ENCODE results near the gene SORCS2.
"Not testable (repeated sequence)": the region's sequence is repeated elsewhere in the genome, so short reads cannot be mapped to it uniquely, and the experiment has no call there.

The SORCS2 gene

DNA sequence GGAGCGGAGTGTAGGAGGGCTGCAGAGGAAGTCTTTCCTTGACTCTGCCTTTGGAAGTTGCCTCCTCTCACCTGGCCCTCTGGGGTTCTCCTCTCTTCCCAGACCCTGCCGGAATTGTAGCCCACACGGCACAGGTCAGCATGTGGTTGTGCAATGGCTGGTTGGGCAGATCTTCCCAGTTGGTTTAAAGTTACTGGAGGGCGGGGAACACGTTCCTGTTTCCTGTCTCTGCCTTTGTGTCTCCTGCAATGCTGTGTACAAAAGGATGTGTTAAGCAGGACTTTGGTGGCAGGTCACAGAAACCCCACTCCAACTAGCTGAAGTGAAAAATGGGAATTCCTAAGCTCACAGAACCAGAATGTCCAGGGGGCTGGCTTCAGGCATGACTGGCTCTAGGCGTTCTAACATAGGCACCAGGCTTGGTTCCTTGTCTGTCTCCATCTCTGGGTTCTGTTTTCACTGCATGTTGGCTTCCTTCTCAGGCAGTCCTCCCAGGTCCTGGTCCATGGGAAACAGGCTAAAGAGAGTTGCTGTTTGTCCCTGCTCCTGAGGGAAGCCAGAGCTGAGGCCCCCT is 19.9 kb downstream of the SORCS2 start:
- H3K4me1 ChIP-seq (ENCODE audit: control insufficient read depth, insufficient read depth, low read length) = peaks cover 11% of the 10 kb centered on the region
- peaks cover 3 to 13% of the 10 kb centered on the region in 2 donors for H3K9me3 ChIP-seq (ENCODE audit: control insufficient read depth in 2 of 2, low read length in 2 of 2)
- H3K36me3 ChIP-seq (ENCODE audit: control insufficient read depth in 2 of 2, insufficient read depth in 2 of 2, low read length in 2 of 2) = no peaks in the 10 kb centered on the region
- no peak overlapping the region for H3K27ac ChIP-seq (ENCODE audit: low read length)
- no peak overlapping the region for H3K4me3 ChIP-seq (ENCODE audit: low read length in 2 of 2)
- no peak overlapping the region for H3K9ac ChIP-seq (ENCODE audit: low read length in 2 of 2)
- no peaks in the 10 kb centered on the region for H3K27me3 ChIP-seq (ENCODE audit: control insufficient read depth in 1 of 2, insufficient read depth in 2 of 2, low read length in 2 of 2)

DNA sequence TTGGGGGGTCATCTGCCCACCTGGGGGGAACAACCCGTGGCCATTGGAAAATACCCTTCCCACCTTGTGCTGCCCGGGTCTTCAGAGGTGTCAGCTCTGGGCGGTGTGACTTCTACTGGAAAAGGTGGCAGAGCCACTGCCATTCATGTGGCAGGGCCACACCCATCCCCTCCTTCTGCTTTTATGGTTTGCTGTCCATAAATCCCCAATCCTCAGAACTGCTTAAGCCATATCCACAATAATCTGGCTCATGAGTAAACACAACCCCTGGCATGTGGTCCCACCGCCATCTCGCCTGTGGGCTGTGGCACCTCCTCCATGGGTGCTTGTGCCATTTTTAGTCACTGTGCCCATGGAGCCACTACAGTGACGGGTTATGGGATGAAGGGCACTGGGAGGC is 20.6 kb downstream of the SORCS2 start:
- peaks cover 3 to 13% of the 10 kb centered on the region in 2 donors for H3K9me3 ChIP-seq (ENCODE audit: control insufficient read depth in 2 of 2, low read length in 2 of 2)
- no peaks in the 10 kb centered on the region for H3K36me3 ChIP-seq (ENCODE audit: control insufficient read depth in 2 of 2, insufficient read depth in 2 of 2, low read length in 2 of 2)
- no peak overlapping the region for H3K9ac ChIP-seq (ENCODE audit: low read length in 2 of 2)
- H3K27ac ChIP-seq (ENCODE audit: low read length) = no peak overlapping the region
- H3K27me3 ChIP-seq (ENCODE audit: control insufficient read depth in 1 of 2, insufficient read depth in 2 of 2, low read length in 2 of 2) = no peaks in the 10 kb centered on the region
- H3K4me3 ChIP-seq (ENCODE audit: low read length in 2 of 2) = no peak overlapping the region
- peaks cover 4% of the 10 kb centered on the region for H3K4me1 ChIP-seq (ENCODE audit: control insufficient read depth, insufficient read depth, low read length)

DNA sequence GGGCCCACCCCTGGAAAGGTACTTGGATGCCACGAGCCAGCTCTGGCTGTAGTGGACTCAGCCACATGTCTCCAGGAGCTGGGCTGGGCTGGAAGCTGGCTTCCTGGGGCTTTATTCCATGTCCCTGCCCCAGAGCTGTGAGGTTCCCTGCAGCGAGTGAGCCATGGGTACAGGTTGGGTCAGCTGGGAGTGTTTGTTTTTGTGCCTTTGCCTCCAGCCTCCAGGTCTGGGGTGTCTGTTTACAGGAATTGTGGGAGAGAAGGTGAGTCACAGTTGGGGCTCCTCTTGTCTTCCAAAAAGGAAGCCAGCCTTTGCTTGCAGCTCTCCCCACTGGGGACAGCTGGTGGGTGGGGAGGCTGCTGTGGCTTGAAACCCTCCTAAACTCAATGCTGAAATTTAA is 21.5 kb downstream of the SORCS2 start:
- no peak overlapping the region for H3K4me3 ChIP-seq (ENCODE audit: low read length in 2 of 2)
- no peak overlapping the region for H3K9ac ChIP-seq (ENCODE audit: low read length in 2 of 2)
- no peak overlapping the region for H3K27ac ChIP-seq (ENCODE audit: low read length)
- no peaks in the 10 kb centered on the region for H3K4me1 ChIP-seq (ENCODE audit: control insufficient read depth, insufficient read depth, low read length)
- no peaks in the 10 kb centered on the region for H3K36me3 ChIP-seq (ENCODE audit: control insufficient read depth in 2 of 2, insufficient read depth in 2 of 2, low read length in 2 of 2)
- H3K27me3 ChIP-seq (ENCODE audit: control insufficient read depth in 1 of 2, insufficient read depth in 2 of 2, low read length in 2 of 2) = no peaks in the 10 kb centered on the region
- H3K9me3 ChIP-seq (ENCODE audit: control insufficient read depth in 2 of 2, low read length in 2 of 2) = peaks cover 3 to 13% of the 10 kb centered on the region in 2 donors

DNA sequence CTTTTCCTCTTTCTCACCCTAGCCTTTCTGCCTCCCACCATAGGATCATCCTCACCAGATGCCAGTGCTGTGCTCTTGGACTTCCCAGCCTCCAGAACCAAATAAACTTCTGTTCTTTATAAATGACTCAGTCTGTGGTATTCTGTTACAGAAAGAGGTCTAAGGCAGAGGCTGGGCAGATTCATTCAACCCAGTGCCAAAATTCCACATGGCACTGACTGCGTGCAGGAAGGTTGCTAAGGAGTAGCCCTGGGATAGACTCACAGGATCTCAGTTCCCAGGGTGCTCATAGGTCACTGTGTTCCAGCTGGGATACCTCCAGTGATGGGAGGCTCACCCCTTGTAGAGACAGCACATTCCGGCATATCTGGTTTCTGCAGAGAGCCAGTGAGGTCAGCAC is 22.0 kb downstream of the SORCS2 start:
- Histone ChIP-seq H3K4me1 (ENCODE audit: control insufficient read depth, insufficient read depth, low read length) (no peaks in the 10 kb centered on the region), H3K27me3 (ENCODE audit: control insufficient read depth in 1 of 2, insufficient read depth in 2 of 2, low read length in 2 of 2) (no peaks in the 10 kb centered on the region), H3K4me3 (ENCODE audit: low read length in 2 of 2) (no peak overlapping the region), H3K27ac (ENCODE audit: low read length) (no peak overlapping the region), H3K9ac (ENCODE audit: low read length in 2 of 2) (no peak overlapping the region), H3K36me3 (ENCODE audit: control insufficient read depth in 2 of 2, insufficient read depth in 2 of 2, low read length in 2 of 2) (no peaks in the 10 kb centered on the region), H3K9me3 (ENCODE audit: control insufficient read depth in 2 of 2, low read length in 2 of 2) (peaks cover 3 to 13% of the 10 kb centered on the region in 2 donors)

DNA sequence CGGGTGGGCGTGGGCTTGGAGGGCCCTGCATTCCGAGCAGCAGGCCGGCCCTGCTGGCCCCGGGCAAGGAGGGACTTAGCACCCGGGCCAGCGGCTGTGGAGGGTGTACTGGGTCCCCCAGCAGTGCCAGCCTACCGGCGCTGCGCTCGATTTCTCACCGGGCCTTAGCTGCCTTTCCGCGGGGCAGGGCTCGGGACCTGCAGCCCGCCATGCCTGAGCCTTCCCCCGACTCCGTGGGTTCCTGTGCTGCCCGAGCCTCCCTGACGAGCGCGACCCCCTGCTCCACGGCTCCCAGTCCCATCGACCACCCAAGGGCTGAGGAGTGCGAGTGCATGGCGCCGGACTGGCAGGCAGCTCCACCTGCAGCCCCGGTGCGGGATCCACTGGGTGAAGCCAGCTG is 22.8 kb downstream of the SORCS2 start:
- not testable (repeated sequence) for H3K36me3 ChIP-seq (ENCODE audit: control insufficient read depth in 2 of 2, insufficient read depth in 2 of 2, low read length in 2 of 2); H3K4me1 ChIP-seq (ENCODE audit: control insufficient read depth, insufficient read depth, low read length)

DNA sequence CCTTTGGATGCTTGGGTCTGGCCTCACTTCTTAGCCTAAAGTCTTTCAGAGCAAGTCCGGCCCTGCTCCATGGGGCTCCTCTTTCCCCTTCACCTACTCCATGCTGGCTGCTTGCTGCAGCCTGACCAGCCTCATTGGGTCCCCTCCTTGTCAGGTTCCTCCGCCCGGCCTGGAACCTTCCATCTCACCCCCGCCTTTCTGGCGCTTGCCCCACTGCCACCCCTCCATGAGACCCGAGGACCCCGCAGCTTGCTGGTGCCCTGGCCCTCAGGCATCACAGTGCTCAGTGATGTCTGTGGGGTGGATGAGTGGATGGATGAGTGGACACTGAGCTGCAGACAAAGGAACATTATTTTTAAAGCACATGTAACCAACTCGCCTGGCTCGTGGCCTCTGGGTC is 24.7 kb downstream of the SORCS2 start:
- Histone ChIP-seq H3K27me3 (ENCODE audit: control insufficient read depth in 1 of 2, insufficient read depth in 2 of 2, low read length in 2 of 2) (no peaks in the 10 kb centered on the region), H3K4me3 (ENCODE audit: low read length in 2 of 2) (no peak overlapping the region), H3K4me1 (ENCODE audit: control insufficient read depth, insufficient read depth, low read length) (no peaks in the 10 kb centered on the region), H3K9me3 (ENCODE audit: control insufficient read depth in 2 of 2, low read length in 2 of 2) (peaks cover 3 to 13% of the 10 kb centered on the region in 2 donors), H3K36me3 (ENCODE audit: control insufficient read depth in 2 of 2, insufficient read depth in 2 of 2, low read length in 2 of 2) (no peaks in the 10 kb centered on the region), H3K27ac (ENCODE audit: low read length) (no peak overlapping the region), H3K9ac (ENCODE audit: low read length in 2 of 2) (no peak overlapping the region)

More for the DNA sequence above, 22.8 kb downstream of the SORCS2 start:
- not testable (repeated sequence) for H3K9ac ChIP-seq (ENCODE audit: low read length in 2 of 2); H3K27ac ChIP-seq (ENCODE audit: low read length); H3K4me3 ChIP-seq (ENCODE audit: low read length in 2 of 2); H3K27me3 ChIP-seq (ENCODE audit: control insufficient read depth in 1 of 2, insufficient read depth in 2 of 2, low read length in 2 of 2)
- H3K9me3 ChIP-seq (ENCODE audit: control insufficient read depth in 2 of 2, low read length in 2 of 2) = peaks cover 3 to 13% of the 10 kb centered on the region in 2 donors

DNA sequence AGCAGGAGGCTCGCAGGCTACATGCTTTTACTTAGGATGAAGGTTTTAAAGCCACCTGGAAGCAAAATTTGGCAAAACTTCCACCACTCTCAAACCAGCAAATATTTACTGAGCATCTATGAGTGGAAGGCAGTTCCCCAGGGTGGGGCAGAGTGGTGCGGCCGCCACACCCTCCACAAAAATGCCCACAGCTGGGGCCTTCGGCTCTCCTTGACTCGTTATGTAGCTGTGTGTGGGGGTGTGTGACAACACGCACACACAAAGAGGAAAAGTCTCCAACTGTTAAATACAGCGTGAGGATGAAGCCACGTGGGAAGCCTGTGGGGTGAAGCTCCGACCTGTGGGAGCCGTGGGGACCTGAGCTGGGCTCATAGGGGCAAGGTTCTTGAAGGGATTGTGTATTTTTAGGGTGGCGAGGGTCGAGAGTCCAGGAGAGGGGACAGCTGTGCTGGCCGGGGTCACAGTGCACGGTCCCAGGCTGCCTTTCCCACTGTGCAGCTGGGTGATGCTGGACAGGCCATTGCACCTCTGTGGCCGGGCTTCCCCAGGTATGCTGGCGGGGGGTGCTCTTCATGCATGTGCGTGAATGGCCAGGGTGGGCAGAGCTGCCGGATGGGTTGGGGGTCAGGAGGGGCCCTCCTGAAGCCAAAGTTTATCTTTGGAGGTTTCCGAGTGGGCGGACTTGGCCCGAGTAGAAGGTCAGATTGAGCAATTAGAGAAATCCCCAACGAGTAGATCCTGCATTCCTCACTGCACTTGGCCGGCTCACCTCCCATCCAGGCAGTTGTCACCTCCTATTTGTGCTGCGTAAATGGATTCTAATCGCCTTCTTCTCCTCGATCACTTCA is 25.4 kb downstream of the SORCS2 start:
- Histone ChIP-seq H3K9ac (ENCODE audit: low read length in 2 of 2) (no peak overlapping the region), H3K27me3 (ENCODE audit: control insufficient read depth in 1 of 2, insufficient read depth in 2 of 2, low read length in 2 of 2) (no peaks in the 10 kb centered on the region), H3K36me3 (ENCODE audit: control insufficient read depth in 2 of 2, insufficient read depth in 2 of 2, low read length in 2 of 2) (no peaks in the 10 kb centered on the region), H3K4me1 (ENCODE audit: control insufficient read depth, insufficient read depth, low read length) (no peaks in the 10 kb centered on the region), H3K9me3 (ENCODE audit: control insufficient read depth in 2 of 2, low read length in 2 of 2) (peaks cover 3 to 13% of the 10 kb centered on the region in 2 donors), H3K27ac (ENCODE audit: low read length) (no peak overlapping the region), H3K4me3 (ENCODE audit: low read length in 2 of 2) (no peak overlapping the region)

DNA sequence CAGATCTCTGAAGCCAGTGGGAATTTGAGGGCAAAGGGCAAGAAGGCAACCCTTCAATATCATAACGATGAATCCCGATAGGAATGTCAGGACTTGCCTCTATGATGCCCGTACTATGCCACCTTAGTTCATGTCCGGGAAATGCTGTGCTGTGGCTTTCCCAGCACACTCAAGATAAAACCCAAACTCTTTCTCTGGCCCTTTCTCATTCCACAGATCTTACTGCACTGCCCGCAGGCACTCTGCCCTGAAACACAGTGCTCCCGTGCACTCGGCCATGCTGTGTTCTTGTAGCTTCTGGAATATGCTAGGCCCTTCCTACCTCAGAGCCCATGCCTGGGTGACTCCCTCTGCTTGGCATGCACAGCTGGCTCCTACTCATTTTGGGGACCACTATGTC is 26.3 kb downstream of the SORCS2 start:
- Histone ChIP-seq H3K4me3 (ENCODE audit: low read length in 2 of 2) (no peak overlapping the region), H3K36me3 (ENCODE audit: control insufficient read depth in 2 of 2, insufficient read depth in 2 of 2, low read length in 2 of 2) (no peaks in the 10 kb centered on the region), H3K27ac (ENCODE audit: low read length) (no peak overlapping the region), H3K9ac (ENCODE audit: low read length in 2 of 2) (no peak overlapping the region), H3K9me3 (ENCODE audit: control insufficient read depth in 2 of 2, low read length in 2 of 2) (peaks cover 3 to 9% of the 10 kb centered on the region in 2 donors), H3K27me3 (ENCODE audit: control insufficient read depth in 1 of 2, insufficient read depth in 2 of 2, low read length in 2 of 2) (no peaks in the 10 kb centered on the region), H3K4me1 (ENCODE audit: control insufficient read depth, insufficient read depth, low read length) (no peaks in the 10 kb centered on the region)

DNA sequence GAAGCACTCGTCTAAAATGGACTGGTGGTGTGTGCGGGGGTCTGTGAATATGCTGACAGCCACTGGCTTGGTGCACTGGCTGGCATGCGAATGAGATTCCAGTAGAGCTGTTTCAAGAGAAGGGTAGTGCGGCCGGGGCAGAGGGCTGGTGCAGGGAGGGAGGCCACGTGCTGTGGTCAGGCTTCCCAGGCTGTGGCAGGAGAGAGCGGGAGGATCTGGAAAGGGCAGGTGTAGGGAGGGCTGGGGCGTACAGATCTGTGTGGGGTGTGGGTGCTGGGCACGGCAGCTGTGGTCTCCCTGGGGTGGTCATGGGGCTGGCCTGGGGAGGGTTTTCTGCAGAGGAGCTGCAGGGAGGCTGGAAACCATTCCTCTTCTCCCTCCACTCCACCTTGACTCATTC is 30.2 kb downstream of the SORCS2 start:
- Histone ChIP-seq H3K9ac (ENCODE audit: low read length in 2 of 2) (no peak overlapping the region), H3K9me3 (ENCODE audit: control insufficient read depth in 2 of 2, low read length in 2 of 2) (no peaks in the 10 kb centered on the region), H3K4me1 (ENCODE audit: control insufficient read depth, insufficient read depth, low read length) (no peaks in the 10 kb centered on the region), H3K36me3 (ENCODE audit: control insufficient read depth in 2 of 2, insufficient read depth in 2 of 2, low read length in 2 of 2) (no peaks in the 10 kb centered on the region), H3K4me3 (ENCODE audit: low read length in 2 of 2) (no peak overlapping the region), H3K27me3 (ENCODE audit: control insufficient read depth in 1 of 2, insufficient read depth in 2 of 2, low read length in 2 of 2) (no peaks in the 10 kb centered on the region), H3K27ac (ENCODE audit: low read length) (no peak overlapping the region)

DNA sequence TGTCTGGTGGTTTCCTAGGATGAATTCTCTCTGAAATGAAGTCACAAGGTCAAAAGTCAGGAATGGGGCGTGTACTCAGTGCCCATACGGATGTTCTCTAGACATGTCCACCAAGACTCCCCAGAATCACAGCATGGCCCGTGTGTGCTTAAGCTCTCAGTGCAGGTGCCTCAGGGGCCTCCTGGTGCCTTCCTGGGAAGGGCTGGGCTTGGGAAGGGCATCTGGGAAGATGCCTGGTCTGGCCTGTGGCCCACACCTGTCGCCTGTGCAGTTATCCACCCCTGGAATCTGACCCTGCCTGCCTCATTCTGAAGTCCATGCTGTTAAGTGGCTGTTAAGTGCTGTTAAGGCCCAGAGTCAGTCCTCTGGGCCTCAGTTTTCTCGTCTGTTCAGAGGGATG is 31.2 kb downstream of the SORCS2 start:
- no peaks in the 10 kb centered on the region for H3K9me3 ChIP-seq (ENCODE audit: control insufficient read depth in 2 of 2, low read length in 2 of 2)
- no peaks in the 10 kb centered on the region for H3K27me3 ChIP-seq (ENCODE audit: control insufficient read depth in 1 of 2, insufficient read depth in 2 of 2, low read length in 2 of 2)
- no peaks in the 10 kb centered on the region for H3K36me3 ChIP-seq (ENCODE audit: control insufficient read depth in 2 of 2, insufficient read depth in 2 of 2, low read length in 2 of 2)
- H3K9ac ChIP-seq (ENCODE audit: low read length in 2 of 2) = no peak overlapping the region
- H3K4me3 ChIP-seq (ENCODE audit: low read length in 2 of 2) = no peak overlapping the region
- H3K4me1 ChIP-seq (ENCODE audit: control insufficient read depth, insufficient read depth, low read length) = no peaks in the 10 kb centered on the region
- H3K27ac ChIP-seq (ENCODE audit: low read length) = no peak overlapping the region

DNA sequence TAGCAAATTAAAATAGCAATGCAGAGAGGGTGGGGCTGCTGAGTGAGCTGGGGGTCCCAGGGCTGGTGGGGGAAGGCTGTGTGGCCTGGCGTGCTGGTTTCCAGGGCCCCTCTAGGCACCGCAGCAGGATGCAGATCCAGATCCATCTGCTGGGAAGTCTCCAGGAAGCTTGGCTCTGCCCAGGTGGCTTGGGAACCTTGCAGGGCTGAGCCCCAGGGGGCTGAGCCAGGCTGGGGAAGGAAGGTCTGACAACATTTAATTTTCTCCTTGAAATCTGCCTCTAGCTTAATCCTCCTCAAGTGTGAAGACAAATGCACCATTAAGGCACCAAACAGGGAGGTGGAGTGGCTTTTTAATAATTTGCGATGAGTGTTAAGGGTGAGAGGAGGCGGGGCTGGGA is 31.7 kb downstream of the SORCS2 start:
- Histone ChIP-seq H3K9ac (ENCODE audit: low read length in 2 of 2) (no peak overlapping the region), H3K27me3 (ENCODE audit: control insufficient read depth in 1 of 2, insufficient read depth in 2 of 2, low read length in 2 of 2) (no peaks in the 10 kb centered on the region), H3K36me3 (ENCODE audit: control insufficient read depth in 2 of 2, insufficient read depth in 2 of 2, low read length in 2 of 2) (no peaks in the 10 kb centered on the region), H3K4me3 (ENCODE audit: low read length in 2 of 2) (no peak overlapping the region), H3K27ac (ENCODE audit: low read length) (no peak overlapping the region), H3K4me1 (ENCODE audit: control insufficient read depth, insufficient read depth, low read length) (no peaks in the 10 kb centered on the region), H3K9me3 (ENCODE audit: control insufficient read depth in 2 of 2, low read length in 2 of 2) (no peaks in the 10 kb centered on the region)

All from stomach smooth muscle (tissue), 2 donors.